NB4 (cell line): ENCODE data around the gene LDLRAD4.

Experiments
- CTCF ChIP-seq: IDR thresholded peaks from one replicate; pipeline ENCODE4 v1.5.1; 2012; ENCODE audit warnings: low read depth, low read length
- MYC ChIP-seq: IDR thresholded peaks from 2 replicates; pipeline ENCODE4 v1.6.1; 2011; ENCODE audit warnings: low read depth, low read length
- POLR2A ChIP-seq: IDR thresholded peaks from 2 replicates; pipeline ENCODE4 v1.6.1; 2011; ENCODE audit warnings: mild to moderate bottlenecking; ENCODE audit not compliant: insufficient read length; ENCODE audit errors: extremely low read depth
- TF ChIP-seq, protein P1 (sequence below): IDR thresholded peaks from 2 replicates; pipeline ENCODE4 v1.6.1; 2011; ENCODE audit warnings: low read depth, low read length

GRCh38 chr18:13455471-13455870, 236.9 kb downstream of the LDLRAD4 start:
- TF ChIP-seq POLR2A (no peak), CTCF (no peak), MYC (no peak)
- TF ChIP-seq, protein P1, sequence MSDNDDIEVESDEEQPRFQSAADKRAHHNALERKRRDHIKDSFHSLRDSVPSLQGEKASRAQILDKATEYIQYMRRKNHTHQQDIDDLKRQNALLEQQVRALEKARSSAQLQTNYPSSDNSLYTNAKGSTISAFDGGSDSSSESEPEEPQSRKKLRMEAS, result no peak
